B cell (primary cell): Measurements from ENCODE around the gene PDCD11. TPM values are rescaled to one million over a fixed set of nuclear protein-coding genes. Genes with fewer than 3 reads are reported as not detected.

ENCODE experiments used
- ATAC-seq: fragments of 200-7000 bp; cut with Tn5 transposase; one replicate; pipeline ENCODE4 v1.10.0; 2021; ENCODE audit warnings: low read depth, mild to moderate bottlenecking, moderate number of reproducible peaks, moderate library complexity
- CTCF ChIA-PET: fragments of 350-600 bp; sonication (Branson Sonifier 250); formaldehyde crosslinking; loops from one replicate; lab custom pipeline; 2021; ENCODE audit warnings: antibody characterized with exemption, inconsistent platforms; lab: Charles Lee
- POLR2A ChIA-PET: fragments of 350-600 bp; sonication (Branson Sonifier 250); formaldehyde crosslinking; loops from one replicate; lab custom pipeline; 2021; ENCODE audit warnings: antibody characterized with exemption; lab: Charles Lee
- DNase-seq: peaks from one replicate; pipeline ENCODE4 v3.0.0; 2013
- H2AFZ ChIP-seq: 2 replicates; pipeline ENCODE4 v1.6.1; 2012; ENCODE audit warnings: mild to moderate bottlenecking, low read depth, low read length; ENCODE audit not compliant: insufficient read depth, poor library complexity, severe bottlenecking
- H3K27ac ChIP-seq, 2 donors: 1 replicate in 1 of 2; 2 replicates in 1 of 2; pipeline ENCODE4 v1.5.1; 2012 to 2013; ENCODE audit warnings: low read length in 2 of 2, mild to moderate bottlenecking in 2 of 2, moderate library complexity in 1 of 2
- H3K27me3 ChIP-seq, 4 experiments: fragments of 200-600 bp in 1 of 4; sonication (generic) in 1 of 4; replicated peaks in 1 of 4; 1 replicate in 2 of 4; 2 replicates in 2 of 4; pipeline versions ENCODE4 v1.6.1 to v1.7.0; 2013 to 2016; ENCODE audit warnings: low read length in 3 of 4, mild to moderate bottlenecking in 2 of 4, mixed read lengths in 1 of 4, moderate library complexity in 1 of 4; ENCODE audit not compliant: insufficient read depth in 4 of 4, control insufficient read depth in 3 of 4; ENCODE audit errors: control extremely low read depth in 1 of 4
- H3K36me3 ChIP-seq, 2 experiments: replicated peaks in 1 of 2; 1 replicate in 1 of 2; 2 replicates in 1 of 2; pipeline versions ENCODE4 v1.6.1 to v1.7.1; 2013; ENCODE audit warnings: low read length in 1 of 2; ENCODE audit not compliant: insufficient read depth in 2 of 2, control insufficient read depth in 1 of 2; ENCODE audit errors: control extremely low read depth in 1 of 2, extremely low read depth in 1 of 2
- H3K4me1 ChIP-seq, 2 donors: fragments of 200-600 bp in 1 of 2; sonication (generic) in 1 of 2; 1 replicate in 1 of 2; 2 replicates in 1 of 2; pipeline versions ENCODE4 v1.5.1 to v1.6.1; 2013 to 2017; ENCODE audit warnings: low read length in 2 of 2; ENCODE audit not compliant: control insufficient read depth in 2 of 2, insufficient read depth in 2 of 2
- H3K4me2 ChIP-seq: replicated peaks from 2 replicates; pipeline ENCODE3; 2012; ENCODE audit warnings: mild to moderate bottlenecking, low read depth, low read length; ENCODE audit not compliant: poor library complexity, severe bottlenecking
- H3K4me3 ChIP-seq, 5 experiments: fragments of 200-600 bp in 1 of 5; sonication (generic) in 1 of 5; 1 replicate in 3 of 5; 2 replicates in 2 of 5; pipeline versions ENCODE4 v1.5.1 to v1.7.0; 2011 to 2016; ENCODE audit warnings: low read length in 4 of 5, mild to moderate bottlenecking in 4 of 5, low read depth in 2 of 5, control low read depth in 1 of 5, moderate library complexity in 1 of 5; ENCODE audit not compliant: insufficient read depth in 1 of 5; ENCODE audit errors: control extremely low read depth in 1 of 5, extremely low read depth in 1 of 5
- H3K79me2 ChIP-seq: fragments of 200-600 bp; sonication (generic); one replicate; pipeline ENCODE4 v1.6.0; 2016; ENCODE audit warnings: low read length; ENCODE audit not compliant: control insufficient read depth, insufficient read depth
- H3K9ac ChIP-seq: fragments of 200-600 bp; sonication (generic); 2 replicates; pipeline ENCODE4 v1.6.1; 2017; ENCODE audit warnings: mild to moderate bottlenecking, low read length, moderate library complexity
- H3K9me3 ChIP-seq, 3 donors: one replicate each; pipeline versions ENCODE4 v1.6.1 to v1.7.1; 2013; ENCODE audit warnings: low read length in 2 of 3; ENCODE audit not compliant: control insufficient read depth in 2 of 3, insufficient read depth in 1 of 3; ENCODE audit errors: control extremely low read depth in 1 of 3
- H4K20me1 ChIP-seq: 2 replicates; pipeline ENCODE4 v1.6.0; 2012; ENCODE audit warnings: mild to moderate bottlenecking, low read length; ENCODE audit not compliant: insufficient read depth, control insufficient read depth, poor library complexity, severe bottlenecking
- H3K27ac Mint-ChIP-seq: one replicate; pipeline ENCODE4 v1.8.0; 2021; ENCODE audit warnings: mixed read lengths
- H3K27me3 Mint-ChIP-seq: one replicate; pipeline ENCODE4 v1.8.0; 2021; ENCODE audit warnings: mixed read lengths
- H3K4me1 Mint-ChIP-seq: one replicate; pipeline ENCODE4 v1.8.0; 2021; ENCODE audit warnings: mixed read lengths
- H3K4me3 Mint-ChIP-seq: one replicate; pipeline ENCODE4 v1.8.0; 2021; ENCODE audit warnings: mixed read lengths
- H3K9me3 Mint-ChIP-seq: one replicate; pipeline ENCODE4 v1.8.0; 2022; ENCODE audit warnings: mixed read lengths; ENCODE audit not compliant: insufficient read depth
- EZH2 ChIP-seq: IDR thresholded peaks from 2 replicates; pipeline ENCODE4 v1.6.1; 2012; ENCODE audit warnings: borderline replicate concordance, low read depth, mild to moderate bottlenecking, moderate library complexity, low read length; ENCODE audit not compliant: insufficient read depth, poor library complexity, severe bottlenecking
- WGBS: methylation state at CpG from one replicate; pipeline ENCODE4 v1.1.5; 2013; ENCODE audit warnings: missing lambda C conversion rate; ENCODE audit not compliant: insufficient coverage; 5-methylcytosine and 5-hydroxymethylcytosine counted together
- intact Hi-C: fragments of 100-400 bp; cut with micrococcal nuclease; formaldehyde crosslinking; loops from one replicate; pipeline ENCODE4 v1.10.0; 2022
- polyA plus RNA-seq: library from polyadenylated mRNA; depleted of rRNA; stranded (reverse); fragments of >200 nt; gene quantifications from 2 replicates; pipeline ENCODE4 v1.2.3, GENCODE V29; 2012
- total RNA-seq, 2 donors: library from RNA; stranded (reverse); fragments of 120-200 nt in 1 of 2; gene quantifications; 1 replicate in 1 of 2; 2 replicates in 1 of 2; pipeline versions ENCODE4 v1.2.3 to v1.2.4, GENCODE V29; 2013 to 2022
- TF ChIP-seq, protein P1 (sequence below): fragments of 200-600 bp; IDR thresholded peaks from one replicate; pipeline ENCODE4 v1.8.0; 2022; ENCODE audit warnings: antibody characterized with exemption, mild to moderate bottlenecking

PDCD11 gene
- total and polyA plus RNA-seq, 2 donors (not counting 1 experiment from before 2014, with no cell fraction given): 15.9 to 42.3 TPM

DNA sequence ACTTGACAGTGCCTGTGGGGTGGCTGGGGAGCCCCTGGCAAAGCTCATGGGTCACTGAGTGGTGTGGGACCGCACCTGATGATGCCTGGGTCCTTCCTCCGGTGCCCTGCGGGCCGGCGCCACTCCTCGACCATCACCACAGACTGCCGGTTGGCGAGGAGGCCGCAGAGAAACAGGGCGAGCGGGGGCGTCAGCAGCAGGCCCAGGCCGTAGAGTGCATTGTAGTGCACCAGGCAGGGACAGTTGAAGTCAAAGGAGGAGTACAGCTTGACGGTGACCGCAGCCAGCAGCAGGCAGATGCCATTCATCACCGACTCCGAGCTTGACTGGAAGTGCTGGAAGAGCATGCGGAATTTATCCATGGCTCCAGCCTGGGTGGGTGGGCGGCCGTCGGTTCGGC is 82.2 kb downstream of the PDCD11 start:
- Histone ChIP-seq H3K9ac (no peak overlapping the region), H3K4me3 (no peak overlapping the region), H3K4me1 (peaks cover 0 to 11% of the 10 kb centered on the region in 2 donors), H4K20me1 (no peaks in the 10 kb centered on the region), H2AFZ (no peak overlapping the region), H3K9me3 (no peaks in the 10 kb centered on the region), H3K27me3 (no peaks in the 10 kb centered on the region), H3K79me2 (no peaks in the 10 kb centered on the region), H3K27ac (no peak overlapping the region), H3K4me2 (no peak overlapping the region), H3K36me3 (no peaks in the 10 kb centered on the region)
- ATAC-seq (no peak), DNase-seq (no peak)
- peaks cover 18% of the 10 kb centered on the region for H3K4me1 Mint-ChIP-seq
- H3K9me3 Mint-ChIP-seq: no peaks in the 10 kb centered on the region
- WGBS: 95% methylated on average over 22 of the region's 22 CpGs
- H3K27me3 Mint-ChIP-seq: no peaks in the 10 kb centered on the region
- TF ChIP-seq, protein P1, sequence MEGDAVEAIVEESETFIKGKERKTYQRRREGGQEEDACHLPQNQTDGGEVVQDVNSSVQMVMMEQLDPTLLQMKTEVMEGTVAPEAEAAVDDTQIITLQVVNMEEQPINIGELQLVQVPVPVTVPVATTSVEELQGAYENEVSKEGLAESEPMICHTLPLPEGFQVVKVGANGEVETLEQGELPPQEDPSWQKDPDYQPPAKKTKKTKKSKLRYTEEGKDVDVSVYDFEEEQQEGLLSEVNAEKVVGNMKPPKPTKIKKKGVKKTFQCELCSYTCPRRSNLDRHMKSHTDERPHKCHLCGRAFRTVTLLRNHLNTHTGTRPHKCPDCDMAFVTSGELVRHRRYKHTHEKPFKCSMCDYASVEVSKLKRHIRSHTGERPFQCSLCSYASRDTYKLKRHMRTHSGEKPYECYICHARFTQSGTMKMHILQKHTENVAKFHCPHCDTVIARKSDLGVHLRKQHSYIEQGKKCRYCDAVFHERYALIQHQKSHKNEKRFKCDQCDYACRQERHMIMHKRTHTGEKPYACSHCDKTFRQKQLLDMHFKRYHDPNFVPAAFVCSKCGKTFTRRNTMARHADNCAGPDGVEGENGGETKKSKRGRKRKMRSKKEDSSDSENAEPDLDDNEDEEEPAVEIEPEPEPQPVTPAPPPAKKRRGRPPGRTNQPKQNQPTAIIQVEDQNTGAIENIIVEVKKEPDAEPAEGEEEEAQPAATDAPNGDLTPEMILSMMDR: no peak
- no peak for TF ChIP-seq EZH2
- POLR2A ChIA-PET: no interaction called here
- CTCF ChIA-PET: interaction anchor here (4.6 to 8.0 kb wide), 2 partner anchors 27 to 61 kb away, joined by 32 to 138 read pairs; partner anchors contain the start of gene CALHM2
- H3K27ac Mint-ChIP-seq: no peak overlapping the region
- intact Hi-C loops: no loop called here
- no peak overlapping the region for H3K4me3 Mint-ChIP-seq

- no peak for DNase-seq
- H3K79me2 ChIP-seq: no peaks in the 10 kb centered on the region
- H3K4me3 ChIP-seq: no peak within 1 kb of the TSS
- intact Hi-C loops: no loop called here
- H3K9ac ChIP-seq: no peak within 1 kb of the TSS
- H3K4me1 Mint-ChIP-seq: peaks cover 15% of the 10 kb centered on the region
- TF ChIP-seq EZH2: no peak
- TF ChIP-seq, protein P1: no peak
- CTCF ChIA-PET: interaction anchor here (8.0 kb wide), 1 partner anchor 62 kb away, joined by 138 read pairs; no protein-coding TSS in a partner anchor
- H3K4me2 ChIP-seq: no peak within 1 kb of the TSS
- H3K4me1 ChIP-seq: peaks cover 0 to 11% of the 10 kb centered on the region in 2 donors
- no peaks in the 10 kb centered on the region for H3K27me3 Mint-ChIP-seq
- H3K9me3 ChIP-seq: no peaks in the 10 kb centered on the region
- H3K9me3 Mint-ChIP-seq: no peaks in the 10 kb centered on the region
- no peaks in the 10 kb centered on the region for H3K36me3 ChIP-seq
- ATAC-seq: no peak
- POLR2A ChIA-PET: no interaction called here
- H3K27ac Mint-ChIP-seq: no peak within 1 kb of the TSS
- peak within 1 kb of the TSS; percentile 3 for H2AFZ ChIP-seq
- WGBS: 97% methylated on average over 4 of the region's 7 CpGs
- no peak within 1 kb of the TSS for H3K27ac ChIP-seq
- H3K27me3 ChIP-seq: no peaks in the 10 kb centered on the region
- H4K20me1 ChIP-seq: no peaks in the 10 kb centered on the region
- no peak within 1 kb of the TSS for H3K4me3 Mint-ChIP-seq
Observed at GRCh38 chr10:103479135-103479534, 82.7 kb downstream of the PDCD11 start, which contains the start of gene CALHM3. CALHM3 (minus strand) TSS chr10:103479240; CDS start chr10:103479032, 208 bp downstream.
